Osteoblast (primary cell): ENCODE results near the gene AUH. TPM values are rescaled to one million over a fixed set of nuclear protein-coding genes. Genes with fewer than 3 reads are reported as not detected.

ENCODE experiments used
- DNase-seq: peaks from one replicate; pipeline ENCODE4 v3.0.0; 2011; ENCODE audit warnings: low spot score, mixed read lengths; ENCODE audit not compliant: insufficient read length; ENCODE audit errors: missing footprints
- H2AFZ ChIP-seq: 2 replicates; pipeline ENCODE4 v1.6.0; 2011; ENCODE audit warnings: mild to moderate bottlenecking, low read length
- H3K27ac ChIP-seq: 2 replicates; pipeline ENCODE4 v1.5.1; 2011; ENCODE audit warnings: mild to moderate bottlenecking, low read depth, low read length, moderate library complexity
- H3K27me3 ChIP-seq: 2 replicates; pipeline ENCODE4 v1.6.0; 2012; ENCODE audit warnings: mild to moderate bottlenecking, control low read depth, inconsistent platforms, low read length, moderate library complexity; ENCODE audit not compliant: insufficient read depth
- H3K36me3 ChIP-seq: 2 replicates; pipeline ENCODE4 v1.5.1; 2011; ENCODE audit warnings: mild to moderate bottlenecking, low read length, control low read depth, moderate library complexity; ENCODE audit not compliant: insufficient read depth
- H3K4me1 ChIP-seq: 2 replicates; pipeline ENCODE4 v1.5.1; 2011; ENCODE audit warnings: mild to moderate bottlenecking, low read length, control low read depth, moderate library complexity; ENCODE audit not compliant: insufficient read depth
- H3K4me2 ChIP-seq: 2 replicates; pipeline ENCODE4 v1.6.0; 2011; ENCODE audit warnings: mild to moderate bottlenecking, low read length; ENCODE audit not compliant: insufficient read depth
- H3K4me3 ChIP-seq: fragments of 200-600 bp; sonication (generic); 3 replicates; pipeline ENCODE4 v1.5.1; 2012; ENCODE audit warnings: mild to moderate bottlenecking, low read length, inconsistent platforms; ENCODE audit not compliant: insufficient read depth
- H3K79me2 ChIP-seq: 2 replicates; pipeline ENCODE4 v1.6.0; 2012; ENCODE audit warnings: mild to moderate bottlenecking, low read length, control low read depth, inconsistent platforms; ENCODE audit not compliant: insufficient read depth
- H3K9me3 ChIP-seq: 2 replicates; pipeline ENCODE4 v1.5.1; 2011; ENCODE audit warnings: low read depth, low read length, control low read depth
- H4K20me1 ChIP-seq: 2 replicates; pipeline ENCODE4 v1.6.0; 2012; ENCODE audit warnings: mild to moderate bottlenecking, low read length, control low read depth; ENCODE audit not compliant: insufficient read depth
- CTCF ChIP-seq: IDR thresholded peaks from 2 replicates; pipeline ENCODE4 v1.5.1; 2011; ENCODE audit warnings: mild to moderate bottlenecking, low read depth, low read length, moderate library complexity; ENCODE audit errors: extremely low read depth
- total RNA-seq: library from RNA; depleted of rRNA; stranded (reverse); fragments of >200 nt; gene quantifications from 2 replicates; pipeline ENCODE4 v1.2.3, GENCODE V29; 2012

AUH gene
- total RNA-seq, 1 donor: 17.0 TPM

DNA sequence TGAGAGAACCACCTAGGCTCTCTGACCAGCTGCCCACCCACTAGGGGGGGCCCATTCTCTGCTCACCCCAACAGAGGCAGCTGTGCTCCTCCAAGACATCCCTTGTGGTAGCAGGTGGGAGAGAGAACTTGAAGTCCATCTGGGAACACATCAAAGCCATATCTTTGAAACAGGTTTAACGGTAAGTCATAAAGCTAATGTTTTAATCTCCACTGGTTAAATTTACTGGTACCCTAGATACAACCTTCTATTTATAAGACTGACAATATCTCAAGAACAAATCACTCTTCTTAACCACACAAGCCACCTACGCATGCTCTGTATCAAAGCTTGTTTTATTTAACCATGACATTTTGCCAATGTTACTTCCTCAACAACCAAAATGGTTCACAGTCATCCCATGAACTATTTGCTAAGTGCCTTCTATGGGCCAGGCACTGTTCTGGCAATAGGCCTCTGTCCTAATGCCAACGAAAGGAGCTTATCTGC, 20.4 kb downstream of the AUH start:
- no peak for TF ChIP-seq CTCF
- Histone ChIP-seq H4K20me1 (no peaks in the 10 kb centered on the region), H3K9me3 (peaks cover 2% of the 10 kb centered on the region), H3K79me2 (no peaks in the 10 kb centered on the region), H3K36me3 (peaks cover 13% of the 10 kb centered on the region), H3K4me1 (no peaks in the 10 kb centered on the region), H3K27ac (no peak overlapping the region), H2AFZ (no peak overlapping the region), H3K27me3 (no peaks in the 10 kb centered on the region), H3K4me3 (no peak overlapping the region), H3K4me2 (no peak overlapping the region)
- no peak for DNase-seq

DNA sequence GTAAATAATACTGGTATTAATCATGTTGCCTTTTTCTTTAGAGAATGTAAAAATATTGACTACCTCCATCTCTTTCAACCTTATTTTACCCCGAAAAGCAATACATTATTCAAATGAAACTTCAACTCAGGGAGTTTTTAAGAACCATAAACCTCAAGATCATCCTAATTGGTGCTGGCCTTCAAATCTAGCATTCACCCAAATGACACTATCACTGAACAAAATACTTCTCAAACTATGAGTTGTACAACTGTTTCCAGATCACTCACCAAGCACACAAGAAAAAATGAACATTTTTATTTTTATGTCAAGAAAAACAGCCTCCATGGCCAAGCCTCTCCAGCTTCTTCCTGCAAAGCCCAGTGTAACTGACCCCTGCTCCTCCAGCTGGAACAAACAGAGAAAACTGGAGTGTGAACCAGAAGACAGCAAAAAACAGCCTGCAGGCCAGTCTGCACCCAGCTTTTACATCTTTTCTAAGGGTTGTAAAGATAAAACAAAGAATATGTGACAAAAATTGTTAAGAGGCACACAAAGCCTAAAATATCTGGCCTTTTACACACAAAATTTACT, 21.2 kb downstream of the AUH start:
- Histone ChIP-seq H3K79me2 (no peaks in the 10 kb centered on the region), H3K36me3 (peaks cover 13% of the 10 kb centered on the region), H3K27me3 (no peaks in the 10 kb centered on the region), H3K4me2 (no peak overlapping the region), H3K27ac (no peak overlapping the region), H3K9me3 (peaks cover 2% of the 10 kb centered on the region), H3K4me1 (no peaks in the 10 kb centered on the region), H3K4me3 (no peak overlapping the region), H4K20me1 (no peaks in the 10 kb centered on the region), H2AFZ (no peak overlapping the region)
- no peak for TF ChIP-seq CTCF
- DNase-seq: no peak

DNA sequence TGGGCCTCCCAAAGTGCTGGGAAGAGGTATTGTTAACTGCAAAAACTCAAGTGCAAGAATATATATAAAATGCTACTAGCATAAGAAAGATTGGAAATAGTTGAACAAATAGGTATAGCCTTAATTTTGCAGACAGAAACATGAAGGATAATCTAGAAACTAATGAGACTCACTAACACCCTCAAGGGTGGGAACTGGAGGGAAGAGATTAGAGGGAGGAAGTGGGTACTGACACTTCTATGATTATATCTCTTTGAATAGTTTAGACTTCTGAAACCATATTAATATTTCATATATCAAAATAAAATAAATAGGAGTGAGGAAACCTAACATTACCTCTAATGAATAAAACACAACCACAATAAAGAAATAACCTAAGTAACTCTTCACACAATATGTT, 23.0 kb downstream of the AUH start:
- DNase-seq: no peak
- Histone ChIP-seq H4K20me1 (no peaks in the 10 kb centered on the region), H3K4me3 (no peak overlapping the region), H3K36me3 (peaks cover 13% of the 10 kb centered on the region), H3K4me1 (no peaks in the 10 kb centered on the region), H3K4me2 (no peak overlapping the region), H3K27ac (no peak overlapping the region), H3K9me3 (peaks cover 2% of the 10 kb centered on the region), H3K79me2 (no peaks in the 10 kb centered on the region), H3K27me3 (no peaks in the 10 kb centered on the region), H2AFZ (no peak overlapping the region)
- no peak for TF ChIP-seq CTCF

DNA sequence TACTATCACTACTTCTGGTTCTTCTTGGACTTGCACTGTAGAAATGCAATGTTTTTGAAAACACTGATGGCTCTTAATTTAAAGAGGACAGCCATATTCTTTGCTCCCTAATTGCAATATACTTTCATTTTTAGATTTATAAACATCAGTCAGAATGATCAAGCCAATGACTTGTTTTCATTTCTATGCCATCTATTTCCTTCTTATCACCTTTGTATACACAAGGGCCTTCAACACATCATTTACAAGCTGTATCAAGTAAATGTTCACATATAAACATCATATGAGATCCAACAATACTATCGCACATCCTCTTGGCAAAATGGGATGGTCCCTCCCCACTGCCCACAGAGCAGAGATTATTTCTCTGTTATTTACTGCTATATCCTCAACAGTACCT, 24.9 kb downstream of the AUH start:
- H3K79me2 ChIP-seq: no peaks in the 10 kb centered on the region
- no peak overlapping the region for H3K4me3 ChIP-seq
- H3K4me1 ChIP-seq: no peaks in the 10 kb centered on the region
- TF ChIP-seq CTCF: no peak
- peaks cover 8% of the 10 kb centered on the region for H3K36me3 ChIP-seq
- H3K4me2 ChIP-seq: no peak overlapping the region
- no peak overlapping the region for H3K27ac ChIP-seq
- DNase-seq: no peak
- no peaks in the 10 kb centered on the region for H4K20me1 ChIP-seq
- no peaks in the 10 kb centered on the region for H3K9me3 ChIP-seq
- no peak overlapping the region for H2AFZ ChIP-seq
- H3K27me3 ChIP-seq: no peaks in the 10 kb centered on the region
